ENCODE data around the gene CAGE1. TPM values are rescaled to one million over a fixed set of nuclear protein-coding genes. Genes with fewer than 3 reads are reported as not detected.

CAGE1 gene
- total and polyA plus RNA-seq, 8 donors: not detected

GRCh38 chr6:7413151-7413823 is 23.7 kb upstream of the CAGE1 start:
- intact Hi-C loops (cut with DNase I; ENCODE audit: low total_unique reads): loop anchor here (10.0 kb wide), 1 partner anchor 152 kb away; no protein-coding TSS in a partner anchor
- Histone ChIP-seq H3K36me3 (peaks cover 47 to 100% (median 99%) of the 10 kb centered on the region in 4 donors), H3K27ac (no peak overlapping the region), H3K4me1 (peaks cover 2 to 9% (median 4%) of the 10 kb centered on the region in 4 donors), H3K27me3 (no peaks in the 10 kb centered on the region), H3K9me3 (no peaks in the 10 kb centered on the region), H3K4me3 (no peak overlapping the region)
- no peak for TF ChIP-seq POLR2AphosphoS5 (IDR thresholded peaks at IDR 0.05)
- no peak for TF ChIP-seq POLR2A (IDR thresholded peaks at IDR 0.05)
- TF ChIP-seq CTCF (IDR thresholded peaks at IDR 0.05): no peak
- no peak for TF ChIP-seq EP300 (IDR thresholded peaks at IDR 0.05)
- WGBS, 5 donors: 62 to 77% (median 73%) methylated on average over 2 of the region's 2 CpGs
- DNase-seq: no peak

- no peaks in the 10 kb centered on the region for H3K4me1 ChIP-seq
- 87 to 95% (median 94%) methylated on average over 2 of the region's 2 CpGs for WGBS, 5 donors
- no peaks in the 10 kb centered on the region for H3K9me3 ChIP-seq
- peaks cover 52 to 100% (median 99%) of the 10 kb centered on the region in 4 donors for H3K36me3 ChIP-seq
- H3K4me3 ChIP-seq: no peak overlapping the region
- TF ChIP-seq EP300 (IDR thresholded peaks at IDR 0.05) (no peak), CTCF (IDR thresholded peaks at IDR 0.05) (no peak)
- DNase-seq: no peak
- no peaks in the 10 kb centered on the region for H3K27me3 ChIP-seq
- intact Hi-C loops (cut with DNase I; ENCODE audit: low total_unique reads): loop anchor here (10.0 kb wide), 1 partner anchor 153 kb away; no protein-coding TSS in a partner anchor
- H3K27ac ChIP-seq: no peak overlapping the region
Observed at GRCh38 chr6:7411328-7411727, 21.8 kb upstream of the CAGE1 start.

GRCh38 chr6:7410851-7411250 is 21.3 kb upstream of the CAGE1 start:
- intact Hi-C loops (cut with DNase I; ENCODE audit: low total_unique reads): loop anchor here (10.0 kb wide), 1 partner anchor 154 kb away; no protein-coding TSS in a partner anchor
- H3K27me3 ChIP-seq: no peaks in the 10 kb centered on the region
- no peak overlapping the region for H3K27ac ChIP-seq
- H3K9me3 ChIP-seq: no peaks in the 10 kb centered on the region
- no peak for DNase-seq
- no peak overlapping the region for H3K4me3 ChIP-seq
- peaks cover 57 to 100% (median 99%) of the 10 kb centered on the region in 4 donors for H3K36me3 ChIP-seq
- WGBS, 5 donors: 93 to 97% (median 96%) methylated on average over 4 of the region's 4 CpGs
- no peak for TF ChIP-seq POLR2A (IDR thresholded peaks at IDR 0.05)
- no peak for TF ChIP-seq CTCF (IDR thresholded peaks at IDR 0.05)
- no peak for TF ChIP-seq POLR2AphosphoS5 (IDR thresholded peaks at IDR 0.05)
- TF ChIP-seq EP300 (IDR thresholded peaks at IDR 0.05): no peak
- H3K4me1 ChIP-seq: no peaks in the 10 kb centered on the region

- H3K9me3 ChIP-seq: no peaks in the 10 kb centered on the region
- no peaks in the 10 kb centered on the region for H3K4me1 ChIP-seq
- 83 to 91% (median 88%) methylated on average over 6 of the region's 6 CpGs for WGBS, 5 donors
- no peak for DNase-seq
- TF ChIP-seq POLR2AphosphoS5 (IDR thresholded peaks at IDR 0.05) (no peak), CTCF (IDR thresholded peaks at IDR 0.05) (no peak), EP300 (IDR thresholded peaks at IDR 0.05) (no peak), POLR2A (IDR thresholded peaks at IDR 0.05) (no peak)
- H3K36me3 ChIP-seq: peaks cover 53 to 100% (median 99%) of the 10 kb centered on the region in 4 donors
- H3K4me3 ChIP-seq: no peak overlapping the region
- H3K27ac ChIP-seq: no peak overlapping the region
- no peaks in the 10 kb centered on the region for H3K27me3 ChIP-seq
- intact Hi-C loops (cut with DNase I; ENCODE audit: low total_unique reads): loop anchor here (10.0 kb wide), 1 partner anchor 155 kb away; no protein-coding TSS in a partner anchor
Observed at GRCh38 chr6:7409740-7410139, 20.2 kb upstream of the CAGE1 start.

All from stomach (tissue), 9 donors.